Endothelial cell of umbilical vein (primary cell): ENCODE data around the gene HAUS5. TPM values are rescaled to one million over a fixed set of nuclear protein-coding genes. Genes with fewer than 3 reads are reported as not detected.
A peak's percentile ranks its signal among the peaks of the same experiment; 100 is the strongest.

Experiments
- BruUV-seq: library from RNA; stranded (reverse); fragments of 400-500 nt; replicated peaks from 2 replicates; lab custom pipeline; 2021; lab: Mats Ljungman, UMichigan
- CTCF ChIA-PET: fragments of 300-600, 350-600 bp; sonication (Branson Sonifier 250); formaldehyde crosslinking; loops from one replicate; lab custom pipeline; 2021; ENCODE audit warnings: antibody characterized with exemption, inconsistent platforms; lab: Charles Lee
- POLR2A ChIA-PET: fragments of 300-600, 350-600 bp; sonication (Branson Sonifier 250); formaldehyde crosslinking; loops from one replicate; lab custom pipeline; 2021; ENCODE audit warnings: antibody characterized with exemption, inconsistent platforms; lab: Charles Lee
- DNase-seq: peaks from one replicate; pipeline ENCODE4 v3.0.0-alpha.2; 2011; ENCODE audit warnings: low read depth, low spot score
- FAIRE-seq: peaks from 2 replicates; lab custom pipeline; 2011; peaks lifted over from hg19 to GRCh38; lab: Jason Lieb, UNC
- H2AFZ ChIP-seq: 2 replicates; pipeline ENCODE4 v1.6.0; 2012; ENCODE audit warnings: low read depth, low read length, control low read depth, inconsistent platforms
- H3K27ac ChIP-seq: 2 replicates; pipeline ENCODE4 v1.5.1; 2011; ENCODE audit warnings: low read depth, mild to moderate bottlenecking, control low read depth, low read length, moderate library complexity; ENCODE audit not compliant: insufficient read depth
- H3K27me3 ChIP-seq, 2 experiments: 2 replicates each; pipeline versions ENCODE4 v1.6.0 to v1.6.1; 2011; ENCODE audit warnings: low read length in 2 of 2, mixed read lengths in 1 of 2; ENCODE audit not compliant: control insufficient read depth in 2 of 2, insufficient read depth in 2 of 2
- H3K36me3 ChIP-seq, 2 experiments: 2 replicates in 1 of 2; 3 replicates in 1 of 2; pipeline ENCODE4 v1.5.1; 2011; ENCODE audit warnings: low read length in 2 of 2, mild to moderate bottlenecking in 1 of 2, moderate library complexity in 1 of 2; ENCODE audit not compliant: control insufficient read depth in 2 of 2, insufficient read depth in 2 of 2; ENCODE audit errors: extremely low read depth in 1 of 2
- H3K4me1 ChIP-seq: 3 replicates; pipeline ENCODE4 v1.5.1; 2011; ENCODE audit warnings: mild to moderate bottlenecking, low read length; ENCODE audit not compliant: control insufficient read depth, insufficient read depth; ENCODE audit errors: extremely low read depth
- H3K4me2 ChIP-seq: 2 replicates; pipeline ENCODE4 v1.6.1; 2011; ENCODE audit warnings: low read length, control low read depth, mixed read lengths; ENCODE audit not compliant: insufficient read depth
- H3K4me3 ChIP-seq, 3 experiments: fragments of 200-600 bp in 1 of 3; sonication (generic), shearing (Covaris generic) in 1 of 3; replicated peaks in 1 of 3; 2 replicates each; pipeline ENCODE4 v1.5.1; 2011 to 2016; ENCODE audit warnings: control low read depth in 3 of 3, low read length in 3 of 3, mild to moderate bottlenecking in 2 of 3, inconsistent platforms in 1 of 3, low read depth in 1 of 3, moderate library complexity in 1 of 3; ENCODE audit not compliant: insufficient read depth in 1 of 3
- H3K79me2 ChIP-seq: 2 replicates; pipeline ENCODE4 v1.6.0; 2012; ENCODE audit warnings: low read length, inconsistent platforms; ENCODE audit not compliant: control insufficient read depth, insufficient read depth
- H3K9ac ChIP-seq: replicated peaks from 2 replicates; pipeline ENCODE3; 2011; ENCODE audit warnings: low read length, control low read depth; ENCODE audit not compliant: insufficient read depth; ENCODE audit errors: extremely low read depth
- H3K9me1 ChIP-seq: replicated peaks from 3 replicates; pipeline ENCODE4 v1.6.0; 2011; ENCODE audit warnings: mild to moderate bottlenecking, low read length; ENCODE audit not compliant: control insufficient read depth, insufficient read depth; ENCODE audit errors: extremely low read depth
- H3K9me3 ChIP-seq: replicated peaks from 2 replicates; pipeline ENCODE4 v1.5.1; 2012; ENCODE audit warnings: low read length, inconsistent platforms; ENCODE audit not compliant: control insufficient read depth, insufficient read depth
- H4K20me1 ChIP-seq: replicated peaks from 2 replicates; pipeline ENCODE3; 2011; ENCODE audit warnings: mild to moderate bottlenecking, low read length; ENCODE audit not compliant: control insufficient read depth, insufficient read depth; ENCODE audit errors: extremely low read depth
- CTCF ChIP-seq, 2 donors: IDR thresholded peaks; 1 replicate in 1 of 2; 2 replicates in 1 of 2; pipeline ENCODE4 v1.5.1; 2011; ENCODE audit warnings: low read length in 2 of 2, mild to moderate bottlenecking in 2 of 2, moderate library complexity in 2 of 2, control low read depth in 1 of 2, inconsistent platforms in 1 of 2, low read depth in 1 of 2; ENCODE audit not compliant: insufficient read depth in 1 of 2; ENCODE audit errors: extremely low read depth in 1 of 2
- EZH2 ChIP-seq: IDR thresholded peaks from 2 replicates; pipeline ENCODE4 v1.6.1; 2012; ENCODE audit warnings: borderline replicate concordance, low read depth, mild to moderate bottlenecking, moderate library complexity, low read length, inconsistent platforms; ENCODE audit not compliant: severe bottlenecking
- FOS ChIP-seq: IDR thresholded peaks from 2 replicates; pipeline ENCODE4 v1.6.1; 2011; ENCODE audit warnings: mild to moderate bottlenecking, low read length, moderate library complexity, borderline replicate concordance; ENCODE audit not compliant: insufficient read depth
- GATA2 ChIP-seq: IDR thresholded peaks from 2 replicates; pipeline ENCODE4 v1.7.0; 2011; ENCODE audit warnings: low read depth, mild to moderate bottlenecking, moderate library complexity, mixed read lengths, low read length; ENCODE audit not compliant: insufficient read length, insufficient read depth
- JUN ChIP-seq: IDR thresholded peaks from 2 replicates; pipeline ENCODE4 v1.6.1; 2011; ENCODE audit warnings: borderline replicate concordance, low read depth; ENCODE audit not compliant: insufficient read length, insufficient read depth
- MAX ChIP-seq: IDR thresholded peaks from 2 replicates; pipeline ENCODE4 v1.6.1; 2011; ENCODE audit not compliant: insufficient read depth, insufficient read length
- MYC ChIP-seq: IDR thresholded peaks from one replicate; pipeline ENCODE4 v1.6.1; 2011; ENCODE audit warnings: mild to moderate bottlenecking, low read depth, low read length
- POLR2A ChIP-seq: IDR thresholded peaks from 2 replicates; pipeline ENCODE4 v1.6.1; 2012; ENCODE audit warnings: low read depth, mild to moderate bottlenecking, control low read depth, low read length
- POLR2AphosphoS5 ChIP-seq: IDR thresholded peaks from 2 replicates; pipeline ENCODE4 v1.6.1; 2012; ENCODE audit warnings: low read depth, mild to moderate bottlenecking, control low read depth, low read length, moderate library complexity; ENCODE audit not compliant: insufficient read depth
- dilution Hi-C: fragments of 300-500 bp; cut with MboI; formaldehyde crosslinking; loops from one replicate; pipeline ENCODE4 v1.15.0; 2019; ENCODE audit warnings: low sequenced_read_pairs; ENCODE audit not compliant: extremely low pct_ligation_motif_present
- intact Hi-C: fragments of 100-400 bp; cut with micrococcal nuclease; formaldehyde crosslinking; loops from one replicate; pipeline ENCODE4 v1.10.0; 2022
- polyA plus RNA-seq, 4 experiments: library from polyadenylated mRNA; depleted of rRNA in 3 of 4; stranded (reverse) in 3 of 4; unstranded in 1 of 4; fragments of >200 nt; gene quantifications; 2 replicates each; pipeline versions ENCODE4 v1.2.1 to v1.2.3, GENCODE V29; 2011 to 2012; ENCODE audit warnings: missing spikeins in 1 of 4
- total RNA-seq: library from RNA; stranded (reverse); gene quantifications from 2 replicates; pipeline ENCODE4 v1.2.3, GENCODE V29; 2021

HAUS5 gene
- total and polyA plus RNA-seq, 2 donors (not counting 3 experiments of a cell fraction or from before 2014, with no cell fraction given): 8.9 to 19.0 TPM

- peak overlapping the region in 1 of 3 experiments; percentile 40 for H3K4me3 ChIP-seq
- no peaks in the 10 kb centered on the region for H3K36me3 ChIP-seq
- FAIRE-seq (peak; percentile 82), DNase-seq (peak; percentile 15)
- peak overlapping the region; percentile 89 for H2AFZ ChIP-seq
- H3K9me3 ChIP-seq: no peaks in the 10 kb centered on the region
- POLR2A ChIA-PET: no interaction called here
- no peak overlapping the region for H3K27ac ChIP-seq
- no peaks in the 10 kb centered on the region for H4K20me1 ChIP-seq
- no peaks in the 10 kb centered on the region for H3K79me2 ChIP-seq
- CTCF ChIA-PET: interaction anchor here (1.0 kb wide), 1 partner anchor 22 kb away, joined by 7 read pairs; no protein-coding TSS in a partner anchor
- H3K4me2 ChIP-seq: peak overlapping the region; percentile 57
- H3K9ac ChIP-seq: no peak overlapping the region
- dilution Hi-C loops: no loop called here
- peaks cover 2 to 6% of the 10 kb centered on the region in 2 experiments for H3K27me3 ChIP-seq
- H3K9me1 ChIP-seq: no peaks in the 10 kb centered on the region
- intact Hi-C loops: no loop called here
- H3K4me1 ChIP-seq: no peaks in the 10 kb centered on the region
- no TSS peak for BruUV-seq
- no peak for TF ChIP-seq POLR2A
- TF ChIP-seq MAX: no peak
- TF ChIP-seq GATA2: no peak
- TF ChIP-seq EZH2: no peak
- no peak for TF ChIP-seq FOS
- no peak for TF ChIP-seq JUN
- TF ChIP-seq POLR2AphosphoS5: no peak
- TF ChIP-seq CTCF (IDR thresholded peaks at IDR 0.05; ENCODE audit: extremely low read depth in 1 of 2, insufficient read depth in 1 of 2, low read depth in 1 of 2, low read length in 2 of 2): no peak
- TF ChIP-seq MYC: no peak
Measured at GRCh38 chr19:35673121-35673804, 60.7 kb downstream of the HAUS5 start.

Other genes with a start within 250 kb of the HAUS5 start
- not detected in 2 replicates for gene GPR42, start 241.7 kb upstream of the HAUS5 start, total RNA-seq
- not detected in 2 replicates for gene GPR42, start 241.7 kb upstream of the HAUS5 start, polyA plus RNA-seq
- gene FFAR2, start 164.5 kb upstream of the HAUS5 start, total RNA-seq: not detected in 2 replicates
- gene FFAR2, start 164.5 kb upstream of the HAUS5 start, polyA plus RNA-seq: not detected in 2 replicates
- gene KRTDAP, start 122.3 kb upstream of the HAUS5 start, total RNA-seq: not detected in 2 replicates
- not detected in 2 replicates for gene KRTDAP, start 122.3 kb upstream of the HAUS5 start, polyA plus RNA-seq
- gene DMKN, start 99.1 kb upstream of the HAUS5 start, total RNA-seq: not detected in 2 replicates
- not detected in 2 replicates for gene DMKN, start 99.1 kb upstream of the HAUS5 start, polyA plus RNA-seq
- not detected in 2 replicates for gene SBSN, start 84.4 kb upstream of the HAUS5 start, total RNA-seq
- not detected in 2 replicates for gene SBSN, start 84.4 kb upstream of the HAUS5 start, polyA plus RNA-seq
- gene GAPDHS, start 79.3 kb upstream of the HAUS5 start, total RNA-seq: not detected in 2 replicates
- gene GAPDHS, start 79.3 kb upstream of the HAUS5 start, polyA plus RNA-seq: not detected in 2 replicates
- gene TMEM147, start 67.1 kb upstream of the HAUS5 start, total RNA-seq: 75.8 and 76.1 TPM in 2 replicates
- gene TMEM147, start 67.1 kb upstream of the HAUS5 start, polyA plus RNA-seq: 214 and 246 TPM in 2 replicates
- not detected in 2 replicates for gene ATP4A, start 49.1 kb upstream of the HAUS5 start, total RNA-seq
- not detected in 2 replicates for gene ATP4A, start 49.1 kb upstream of the HAUS5 start, polyA plus RNA-seq
- not detected in 2 replicates for gene PMIS2, start 26.6 kb upstream of the HAUS5 start, total RNA-seq
- gene PMIS2, start 26.6 kb upstream of the HAUS5 start, polyA plus RNA-seq: not detected in 2 replicates
- 97.3 and 99.2 TPM in 2 replicates for gene RBM42, start 16.3 kb downstream of the HAUS5 start, total RNA-seq
- gene RBM42, start 16.3 kb downstream of the HAUS5 start, polyA plus RNA-seq: 78.3 and 81.4 TPM in 2 replicates
- 0.95 and 1.5 TPM in 2 replicates for gene ETV2, start 29.0 kb downstream of the HAUS5 start, total RNA-seq
- 1.0 and 2.1 TPM in 2 replicates for gene ETV2, start 29.0 kb downstream of the HAUS5 start, polyA plus RNA-seq
- gene COX6B1, start 35.6 kb downstream of the HAUS5 start, total RNA-seq: 300 and 327 TPM in 2 replicates
- gene COX6B1, start 35.6 kb downstream of the HAUS5 start, polyA plus RNA-seq: 692 and 759 TPM in 2 replicates
- gene UPK1A, start 53.8 kb downstream of the HAUS5 start, total RNA-seq: not detected in 2 replicates
- 0.13 TPM in 1 of 2 replicates, not detected in the other for gene UPK1A, start 53.8 kb downstream of the HAUS5 start, polyA plus RNA-seq
- gene ZBTB32, start 91.8 kb downstream of the HAUS5 start, total RNA-seq: not detected in 2 replicates
- gene ZBTB32, start 91.8 kb downstream of the HAUS5 start, polyA plus RNA-seq: not detected in 2 replicates
- gene KMT2B, start 105.3 kb downstream of the HAUS5 start, total RNA-seq: 37.2 and 40.0 TPM in 2 replicates
- gene KMT2B, start 105.3 kb downstream of the HAUS5 start, polyA plus RNA-seq: 28.4 and 30.1 TPM in 2 replicates
- 2.6 and 3.4 TPM in 2 replicates for gene IGFLR1, start 129.7 kb downstream of the HAUS5 start, total RNA-seq
- gene IGFLR1, start 129.7 kb downstream of the HAUS5 start, polyA plus RNA-seq: 7.6 and 11.8 TPM in 2 replicates
- gene U2AF1L4, start 132.7 kb downstream of the HAUS5 start, total RNA-seq: 5.6 and 10.5 TPM in 2 replicates
- 13.5 and 15.0 TPM in 2 replicates for gene U2AF1L4, start 132.7 kb downstream of the HAUS5 start, polyA plus RNA-seq
- 65.6 and 70.1 TPM in 2 replicates for gene PSENEN, start 132.9 kb downstream of the HAUS5 start, total RNA-seq
- gene PSENEN, start 132.9 kb downstream of the HAUS5 start, polyA plus RNA-seq: 60.0 and 86.8 TPM in 2 replicates
- gene LIN37, start 135.8 kb downstream of the HAUS5 start, total RNA-seq: 11.3 and 15.5 TPM in 2 replicates
- 21.4 and 21.9 TPM in 2 replicates for gene LIN37, start 135.8 kb downstream of the HAUS5 start, polyA plus RNA-seq
- 2.7 and 6.2 TPM in 2 replicates for gene HSPB6, start 144.3 kb downstream of the HAUS5 start, total RNA-seq
- 2.3 and 3.4 TPM in 2 replicates for gene HSPB6, start 144.3 kb downstream of the HAUS5 start, polyA plus RNA-seq
- 28.3 and 32.1 TPM in 2 replicates for gene PROSER3, start 145.4 kb downstream of the HAUS5 start, total RNA-seq
- gene PROSER3, start 145.4 kb downstream of the HAUS5 start, polyA plus RNA-seq: 18.3 and 19.5 TPM in 2 replicates
- 18.4 and 32.8 TPM in 2 replicates for gene ARHGAP33, start 162.8 kb downstream of the HAUS5 start, total RNA-seq
- 11.0 and 11.7 TPM in 2 replicates for gene ARHGAP33, start 162.8 kb downstream of the HAUS5 start, polyA plus RNA-seq
- gene PRODH2, start 200.1 kb downstream of the HAUS5 start, total RNA-seq: not detected in 2 replicates
- not detected in 2 replicates for gene PRODH2, start 200.1 kb downstream of the HAUS5 start, polyA plus RNA-seq
- gene NPHS1, start 239.8 kb downstream of the HAUS5 start, total RNA-seq: not detected in 2 replicates
- gene NPHS1, start 239.8 kb downstream of the HAUS5 start, polyA plus RNA-seq: not detected in 2 replicates
- not detected in 2 replicates for gene KIRREL2, start 244.2 kb downstream of the HAUS5 start, total RNA-seq
- not detected in 2 replicates for gene KIRREL2, start 244.2 kb downstream of the HAUS5 start, polyA plus RNA-seq